Thyroid gland (tissue), 4 donors: ENCODE data around the gene FAM20C. TPM values are rescaled to one million over a fixed set of nuclear protein-coding genes. Genes with fewer than 3 reads are reported as not detected.

ENCODE experiments used
- DNase-seq, 2 donors: peaks; one replicate each; pipeline ENCODE4 v3.0.0-alpha.2; 2019
- H3K27ac ChIP-seq, 3 donors: fragments of 200-600 bp; sonication (generic); 1 replicate in 2 of 3; 2 replicates in 1 of 3; pipeline ENCODE4 v1.5.1; 2016 to 2019; ENCODE audit warnings: mild to moderate bottlenecking in 1 of 3, moderate library complexity in 1 of 3
- H3K27me3 ChIP-seq: fragments of 200-600 bp; sonication (generic); one replicate; pipeline ENCODE4 v1.5.1; 2019
- H3K36me3 ChIP-seq, 2 donors: fragments of 200-600 bp; sonication (generic); one replicate each; pipeline ENCODE4 v1.5.1; 2016 to 2019
- H3K4me1 ChIP-seq, 2 donors: fragments of 200-600 bp; sonication (generic); one replicate each; pipeline ENCODE4 v1.5.1; 2017 to 2019
- H3K4me3 ChIP-seq, 3 donors: fragments of 200-600 bp; sonication (generic); replicated peaks in 1 of 3; 1 replicate in 2 of 3; 2 replicates in 1 of 3; pipeline ENCODE4 v1.5.1; 2016; ENCODE audit warnings: mild to moderate bottlenecking in 1 of 3
- H3K9me3 ChIP-seq: fragments of 200-600 bp; sonication (generic); one replicate; pipeline ENCODE4 v1.5.1; 2017
- POLR2A ChIP-seq, 2 donors: fragments of 450-650 bp; IDR thresholded peaks; one replicate each; pipeline ENCODE4 v1.6.1; 2017; ENCODE audit warnings: antibody characterized with exemption in 2 of 2, mild to moderate bottlenecking in 2 of 2, moderate library complexity in 1 of 2
- WGBS, 2 donors: methylation state at CpG; one replicate each; pipeline ENCODE4 v1.1.5; 2017; 5-methylcytosine and 5-hydroxymethylcytosine counted together
- intact Hi-C: fragments of 100-400 bp; cut with DNase I; formaldehyde crosslinking; loops from one replicate; pipeline ENCODE4 v1.15.1; 2023
- total RNA-seq, 4 donors: library from RNA; depleted of rRNA; stranded (reverse); fragments of >200 nt; gene quantifications; one replicate each; pipeline ENCODE4 v1.2.3, GENCODE V29; 2016
- TF ChIP-seq, protein P1 (sequence below), 6 experiments: fragments of 200-600 bp in 3 of 6; fragments of 450-650 bp in 3 of 6; sonication (generic) in 3 of 6; IDR thresholded peaks; one replicate each; pipeline ENCODE4 v1.5.1; 2016 to 2019; ENCODE audit warnings: antibody characterized with exemption in 6 of 6, mild to moderate bottlenecking in 2 of 6, inconsistent platforms in 1 of 6, moderate library complexity in 1 of 6

Gene FAM20C
- total RNA-seq, 4 donors from 2014 or later: 14.0 to 41.8 (median 23.3) TPM

DNA sequence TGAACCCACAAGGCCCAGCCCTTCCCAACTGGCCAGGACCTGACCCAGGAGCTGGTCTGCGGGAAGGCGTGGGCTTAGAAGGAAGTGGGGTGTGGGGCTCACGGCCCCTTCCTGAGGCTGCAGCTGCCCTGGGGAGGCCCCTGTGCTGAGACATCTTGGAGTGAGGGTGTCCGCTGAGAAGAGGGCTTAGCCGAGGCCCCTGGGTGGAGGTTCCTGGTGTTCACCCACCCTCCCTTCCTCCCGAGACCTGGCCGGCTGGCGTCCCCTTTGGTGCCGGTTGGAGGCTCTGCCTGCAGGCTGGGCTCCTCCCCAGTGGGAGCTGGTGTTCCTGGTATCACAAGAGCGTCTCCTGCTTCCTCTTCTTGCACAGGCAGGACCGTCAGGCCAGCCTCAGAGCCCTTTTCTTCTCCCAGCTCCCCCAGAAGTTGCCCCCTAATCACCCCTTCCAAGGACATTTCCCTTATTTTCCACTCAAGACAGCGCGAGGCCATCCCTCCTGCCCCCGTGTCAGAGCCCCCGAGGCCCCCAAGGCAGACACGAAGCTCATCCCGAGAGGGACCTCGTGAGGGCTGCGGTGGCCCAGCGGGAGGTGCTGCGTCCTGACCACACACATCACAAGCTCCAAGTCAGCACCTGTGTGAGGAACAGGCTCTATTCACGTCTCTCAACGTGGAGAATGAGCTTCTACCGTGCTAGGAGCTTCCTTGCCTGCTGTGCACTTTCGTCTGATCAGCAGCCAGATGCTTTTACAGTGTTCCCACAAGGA is 25.1 kb upstream of the FAM20C start:
- Histone ChIP-seq H3K4me3 (no peak overlapping the region), H3K27ac (no peak overlapping the region), H3K27me3 (no peaks in the 10 kb centered on the region), H3K9me3 (no peaks in the 10 kb centered on the region), H3K4me1 (no peaks in the 10 kb centered on the region), H3K36me3 (no peaks in the 10 kb centered on the region)
- 77 to 86% methylated on average over 13 to 25 of the region's 25 CpGs for WGBS, 2 donors
- no peak for TF ChIP-seq POLR2A (IDR thresholded peaks at IDR 0.05)
- TF ChIP-seq, protein P1, sequence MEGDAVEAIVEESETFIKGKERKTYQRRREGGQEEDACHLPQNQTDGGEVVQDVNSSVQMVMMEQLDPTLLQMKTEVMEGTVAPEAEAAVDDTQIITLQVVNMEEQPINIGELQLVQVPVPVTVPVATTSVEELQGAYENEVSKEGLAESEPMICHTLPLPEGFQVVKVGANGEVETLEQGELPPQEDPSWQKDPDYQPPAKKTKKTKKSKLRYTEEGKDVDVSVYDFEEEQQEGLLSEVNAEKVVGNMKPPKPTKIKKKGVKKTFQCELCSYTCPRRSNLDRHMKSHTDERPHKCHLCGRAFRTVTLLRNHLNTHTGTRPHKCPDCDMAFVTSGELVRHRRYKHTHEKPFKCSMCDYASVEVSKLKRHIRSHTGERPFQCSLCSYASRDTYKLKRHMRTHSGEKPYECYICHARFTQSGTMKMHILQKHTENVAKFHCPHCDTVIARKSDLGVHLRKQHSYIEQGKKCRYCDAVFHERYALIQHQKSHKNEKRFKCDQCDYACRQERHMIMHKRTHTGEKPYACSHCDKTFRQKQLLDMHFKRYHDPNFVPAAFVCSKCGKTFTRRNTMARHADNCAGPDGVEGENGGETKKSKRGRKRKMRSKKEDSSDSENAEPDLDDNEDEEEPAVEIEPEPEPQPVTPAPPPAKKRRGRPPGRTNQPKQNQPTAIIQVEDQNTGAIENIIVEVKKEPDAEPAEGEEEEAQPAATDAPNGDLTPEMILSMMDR (IDR thresholded peaks at IDR 0.05): no peak
- no peak for DNase-seq
- intact Hi-C loops: no loop called here

GRCh38 chr7:167976-168791 is 24.2 kb upstream of the FAM20C start:
- Histone ChIP-seq H3K9me3 (no peaks in the 10 kb centered on the region), H3K27me3 (no peaks in the 10 kb centered on the region), H3K4me3 (no peak overlapping the region), H3K27ac (no peak overlapping the region), H3K4me1 (no peaks in the 10 kb centered on the region), H3K36me3 (no peaks in the 10 kb centered on the region)
- WGBS, 2 donors: 87 to 97% methylated on average over 7 to 10 of the region's 31 CpGs
- intact Hi-C loops: no loop called here
- DNase-seq: no peak
- no peak for TF ChIP-seq POLR2A (IDR thresholded peaks at IDR 0.05)
- TF ChIP-seq, protein P1 (IDR thresholded peaks at IDR 0.05): no peak

GRCh38 chr7:169276-170172 is 22.8 kb upstream of the FAM20C start:
- Histone ChIP-seq H3K36me3 (no peaks in the 10 kb centered on the region), H3K27ac (no peak overlapping the region), H3K4me1 (no peaks in the 10 kb centered on the region), H3K9me3 (no peaks in the 10 kb centered on the region), H3K4me3 (no peak overlapping the region), H3K27me3 (no peaks in the 10 kb centered on the region)
- no peak for TF ChIP-seq POLR2A (IDR thresholded peaks at IDR 0.05)
- TF ChIP-seq, protein P1 (IDR thresholded peaks at IDR 0.05): no peak
- 91 to 92% methylated on average over 32 to 33 of the region's 33 CpGs for WGBS, 2 donors
- intact Hi-C loops: no loop called here
- no peak for DNase-seq

- Histone ChIP-seq H3K27me3 (no peaks in the 10 kb centered on the region), H3K4me3 (no peak overlapping the region), H3K9me3 (no peaks in the 10 kb centered on the region), H3K36me3 (no peaks in the 10 kb centered on the region), H3K4me1 (no peaks in the 10 kb centered on the region), H3K27ac (no peak overlapping the region)
- intact Hi-C loops: no loop called here
- TF ChIP-seq, protein P1 (IDR thresholded peaks at IDR 0.05): no peak
- no peak for TF ChIP-seq POLR2A (IDR thresholded peaks at IDR 0.05)
- 91 to 98% methylated on average over 20 to 22 of the region's 31 CpGs for WGBS, 2 donors
- no peak for DNase-seq
Observed at GRCh38 chr7:170551-171363, 21.6 kb upstream of the FAM20C start.
